Measurements from ENCODE around the gene MDGA2. TPM values are rescaled to one million over a fixed set of nuclear protein-coding genes. Genes with fewer than 3 reads are reported as not detected.

The MDGA2 gene
- total and polyA plus RNA-seq, 9 of the 15 experiments (the other 6 are each of a cell fraction or from before 2014, with no cell fraction given) = 0.01 to 0.18 (median 0.03) TPM; not detected in 5

- H2AFZ ChIP-seq (ENCODE audit: low read depth, low read length) = no peak overlapping the region
- CTCF ChIA-PET (ENCODE audit: low intra/inter-chr PET ratio) = no interaction called here
Observed at GRCh38 chr14:47226877-47227520, 448.4 kb downstream of the MDGA2 start.

More at GRCh38 chr14:47226877-47227520, 448.4 kb downstream of the MDGA2 start:
- H3K27ac ChIP-seq (ENCODE audit: extremely low read depth, low read depth, low read length) = no peak overlapping the region
- H3K27me3 ChIP-seq (ENCODE audit: control insufficient read depth in 2 of 2, insufficient read depth in 2 of 2, low read length in 2 of 2) = no peaks in the 10 kb centered on the region
- no peaks in the 10 kb centered on the region for H3K9me1 ChIP-seq (ENCODE audit: control insufficient read depth, insufficient read depth, low read length)
- POLR2A ChIA-PET = no interaction called here
- TF ChIP-seq ELK3 (CRISPR knock-in tag; IDR thresholded peaks at IDR 0.05) (no peak), TAF15 (IDR thresholded peaks at IDR 0.05; ENCODE audit: low read depth, low read length) (no peak), GATA2 (CRISPR knock-in tag; IDR thresholded peaks at IDR 0.05) (no peak), POLR2AphosphoS2 (IDR thresholded peaks at IDR 0.05; ENCODE audit: low read length) (no peak), CHD1 (IDR thresholded peaks at IDR 0.05; ENCODE audit: low read length) (no peak), BRF1 (IDR thresholded peaks at IDR 0.05; ENCODE audit: borderline replicate concordance, extremely low read depth, insufficient read length) (no peak), ID3 (CRISPR knock-in tag; IDR thresholded peaks at IDR 0.05) (no peak), ID3 (tag; IDR thresholded peaks at IDR 0.05) (no peak), BMI1 (IDR thresholded peaks at IDR 0.05; ENCODE audit: low read length) (no peak), CBFA2T2 (conservative IDR thresholded peaks at IDR 0.05) (no peak)
- no peak overlapping the region for H3K9ac ChIP-seq (ENCODE audit: insufficient read depth in 1 of 2, low read depth in 2 of 2, low read length in 2 of 2)
- H3K4me2 ChIP-seq (ENCODE audit: insufficient read depth, low read length) = no peak overlapping the region
- WGBS (ENCODE audit: insufficient coverage, low coverage, missing lambda C conversion rate) = 3% methylated on average over 5 of the region's 5 CpGs
- DNase-seq (ENCODE audit: extremely low read depth in 1 of 4, low spot score in 3 of 4) = no peak
- intact Hi-C loops (cut with micrococcal nuclease) (no loop called here), in situ Hi-C loops (cut with MboI) (no loop called here)
- no peaks in the 10 kb centered on the region for H3K4me1 ChIP-seq (replicated peaks in 1 of 2; ENCODE audit: control insufficient read depth in 2 of 2, insufficient read depth in 2 of 2, low read length in 2 of 2)
- no TSS peak for BruUV-seq (replicated peaks)
- no peak overlapping the region for H3K4me3 ChIP-seq
- H3K36me3 ChIP-seq (ENCODE audit: control insufficient read depth, insufficient read depth, low read length) = no peaks in the 10 kb centered on the region
- FAIRE-seq = no peak
- no peaks in the 10 kb centered on the region for H3K9me3 ChIP-seq (replicated peaks; ENCODE audit: control insufficient read depth, insufficient read depth, low read depth, low read length)
- ATAC-seq = no peak
- no peaks in the 10 kb centered on the region for H4K20me1 ChIP-seq (replicated peaks; ENCODE audit: control insufficient read depth, insufficient read depth, low read length)
- H3K79me2 ChIP-seq (ENCODE audit: control insufficient read depth, insufficient read depth, low read length) = no peaks in the 10 kb centered on the region

All from K562 (cell line).